GM21423 (cell line): ENCODE results near the gene ABL1.
A peak's percentile ranks its signal among the peaks of the same experiment; 100 is the strongest.
"Not testable (repeated sequence)": the region's sequence is repeated elsewhere in the genome, so short reads cannot be mapped to it uniquely, and the experiment has no call there.

Source experiments
- ATAC-seq: cut with Tn5 transposase; IDR thresholded peaks from one replicate; pipeline ENCODE4 v1.9.1; 2021; ENCODE audit warnings: mild to moderate bottlenecking, moderate library complexity; ENCODE audit not compliant: unreplicated experiment

The ABL1 gene

GRCh38 chr9:130834371-130835336, at the start of gene ABL1:
TSS of gene ABL1 (plus strand) at chr9:130835254. CDS start at chr9:130835447, 193 bp downstream.
- ATAC-seq, result peak; percentile 68

DNA sequence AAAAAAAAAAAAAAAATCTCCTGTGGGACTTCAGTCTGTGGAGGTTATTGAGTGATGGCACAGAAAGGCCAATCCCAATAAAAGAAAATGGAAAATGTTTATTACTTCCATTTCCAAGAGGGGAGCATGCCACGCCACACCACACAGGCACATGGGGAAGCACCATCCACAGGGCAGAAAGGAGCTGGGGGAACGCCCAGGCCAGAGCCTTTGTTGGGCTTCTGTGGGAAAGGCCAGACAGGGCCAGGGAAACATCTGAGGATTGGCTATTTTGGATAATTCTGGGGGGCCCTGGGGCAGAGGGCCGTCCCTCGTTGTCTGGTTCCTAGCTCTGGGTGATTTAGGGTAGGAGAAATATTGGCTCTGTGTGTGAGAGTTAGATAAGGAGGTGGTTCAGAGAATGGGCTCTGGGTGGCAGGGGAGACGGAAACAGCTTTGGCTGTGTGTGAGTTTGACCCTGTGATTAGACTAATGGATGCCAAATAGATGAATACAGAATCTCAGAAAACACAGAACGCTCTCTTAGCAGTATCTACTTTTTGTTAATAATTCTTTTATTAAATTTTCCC, 49.0 kb upstream of the ABL1 start:
- no peak for ATAC-seq

- no peak for ATAC-seq
These were observed 48.5 kb upstream of the ABL1 start for GRCh38 chr9:130786526-130786925.

DNA sequence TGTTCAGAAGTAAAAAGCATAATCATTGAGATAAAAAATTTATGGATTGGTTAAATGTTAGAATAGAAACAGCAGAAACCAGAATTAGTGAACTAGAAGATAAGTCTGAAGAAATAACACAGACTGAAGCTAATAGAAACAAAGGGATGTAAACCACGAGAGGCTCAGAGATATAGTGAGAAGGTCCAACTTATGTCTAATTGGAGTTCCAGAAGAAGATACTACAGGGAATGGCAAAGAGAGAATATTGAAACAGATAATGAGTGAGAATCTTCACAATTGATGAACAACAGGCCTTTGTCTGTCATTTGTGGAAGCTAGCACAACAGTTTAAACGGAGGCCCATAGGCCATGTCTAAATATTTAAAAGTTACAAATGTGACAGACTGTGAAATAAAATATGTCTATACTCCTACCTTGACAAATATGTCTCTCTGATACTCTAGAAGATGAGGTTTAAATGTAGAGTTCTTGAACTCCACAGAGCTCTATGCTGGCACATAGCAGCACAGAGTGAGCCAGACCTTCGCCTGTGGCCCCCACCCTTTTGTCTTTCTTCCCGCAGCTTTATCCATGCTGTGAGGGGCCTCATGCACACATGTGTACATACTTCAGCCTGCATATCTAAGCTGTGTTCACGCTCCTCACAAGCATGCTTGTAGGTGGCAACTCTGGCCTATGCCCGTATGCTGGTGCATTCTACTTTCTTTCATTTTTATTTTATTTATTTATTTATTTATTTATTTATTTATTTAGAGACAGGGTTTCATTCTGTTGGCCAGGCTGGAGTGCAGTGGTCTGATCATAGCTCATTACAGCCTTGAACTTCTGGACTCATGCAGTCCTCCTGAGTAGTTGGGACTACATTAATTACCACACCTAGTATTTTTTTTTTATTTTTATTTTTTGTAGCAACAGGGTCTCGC, 45.0 kb upstream of the ABL1 start:
- no peak for ATAC-seq

DNA sequence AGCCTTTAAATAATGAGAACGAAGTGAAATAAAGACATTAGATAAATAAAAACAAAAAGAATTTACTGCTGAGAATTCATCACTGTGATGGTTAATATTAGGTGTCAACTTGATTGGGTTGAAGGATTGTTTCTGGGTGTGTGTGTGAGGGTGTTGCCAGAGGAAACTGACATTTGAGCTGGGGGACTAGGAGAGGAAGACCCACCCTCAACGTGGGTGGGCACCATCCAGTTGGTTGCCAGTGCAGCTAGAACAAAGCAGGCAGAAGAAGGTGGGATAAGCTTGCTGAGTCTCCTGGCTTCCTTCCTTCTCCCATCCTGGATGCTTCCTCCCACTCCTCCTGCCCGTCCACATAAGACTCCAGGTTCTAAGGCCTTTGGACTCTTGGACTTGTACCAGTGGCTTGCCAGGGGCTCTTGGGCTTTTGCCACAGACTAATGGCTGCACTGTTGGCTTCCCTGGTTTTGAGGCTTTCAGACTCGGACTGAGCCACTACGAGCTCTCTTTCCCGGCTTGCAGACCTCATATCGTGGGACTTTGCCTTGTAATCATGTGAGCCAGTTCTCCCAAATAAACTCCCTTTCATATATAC, 43.7 kb upstream of the ABL1 start:
- ATAC-seq, result no peak

DNA sequence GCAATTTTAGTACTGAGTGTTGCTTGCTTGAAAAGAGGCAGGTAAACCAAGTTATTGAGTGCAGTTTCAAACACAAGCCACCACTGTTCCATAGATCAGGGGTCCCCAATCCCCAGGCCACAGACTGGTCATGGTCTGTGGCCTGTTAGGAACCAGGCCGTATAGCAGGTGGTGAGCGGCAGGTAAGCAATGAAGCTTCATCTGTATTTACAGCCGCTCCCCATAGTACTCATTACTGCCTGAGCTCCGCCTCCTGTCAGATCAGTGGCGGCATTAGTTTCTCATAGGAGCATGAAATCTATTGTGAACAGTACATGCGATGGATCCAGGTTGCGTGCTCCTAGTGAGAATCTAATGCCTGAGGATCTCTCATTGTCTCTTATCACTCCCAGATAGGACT, 41.5 kb upstream of the ABL1 start:
- ATAC-seq, result no peak

GRCh38 chr9:130794021-130794420, 41.0 kb upstream of the ABL1 start:
- not testable (repeated sequence) for ATAC-seq

DNA sequence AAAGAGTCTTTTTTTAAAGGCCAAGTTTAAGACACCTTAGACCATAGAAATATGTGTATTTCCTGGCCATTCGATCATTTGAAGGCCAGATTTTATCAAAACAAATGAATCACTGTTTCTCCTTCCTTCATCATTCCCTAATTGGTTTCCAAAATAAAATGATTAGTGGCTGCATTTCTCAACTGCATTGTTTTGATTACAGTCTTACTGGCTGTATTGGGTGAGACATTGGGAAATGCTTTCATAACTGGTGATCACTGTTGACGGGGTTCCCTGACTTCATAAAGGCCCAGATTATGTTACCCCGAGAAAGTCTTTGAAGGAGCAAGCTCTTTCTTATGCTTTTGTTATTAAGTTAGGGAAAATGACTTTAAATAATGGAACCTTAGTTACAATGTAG, 40.6 kb upstream of the ABL1 start:
- ATAC-seq, result not testable (repeated sequence)

- ATAC-seq, result no peak
These were observed 40.0 kb upstream of the ABL1 start for GRCh38 chr9:130794923-130795495.

DNA sequence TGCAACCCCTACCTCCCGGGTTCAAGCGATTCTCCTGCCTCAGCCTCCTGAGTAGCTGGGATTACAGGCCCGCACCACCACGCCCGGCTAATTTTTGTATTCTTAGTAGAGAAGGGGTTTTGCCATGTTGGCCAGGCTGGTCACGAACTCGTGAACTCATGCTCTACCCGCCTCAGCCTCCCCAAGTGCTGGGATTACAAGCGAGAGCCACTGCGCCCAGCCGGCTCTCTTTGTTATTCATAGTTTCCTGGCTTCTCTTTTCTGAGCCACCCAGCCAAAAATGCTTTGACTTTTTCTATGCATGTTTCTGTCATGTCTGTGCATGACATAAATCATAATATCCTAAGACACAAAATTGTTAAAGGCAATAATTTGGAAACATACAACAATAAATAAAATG, 31.9 kb upstream of the ABL1 start:
- not testable (repeated sequence) for ATAC-seq

GRCh38 chr9:130805510-130806326, 29.3 kb upstream of the ABL1 start:
- ATAC-seq, result peak; percentile 60

- ATAC-seq, result no peak
These were observed 28.7 kb upstream of the ABL1 start for GRCh38 chr9:130806327-130806716.

GRCh38 chr9:130810609-130811136, 24.4 kb upstream of the ABL1 start:
- no peak for ATAC-seq

- no peak for ATAC-seq
These were observed 19.7 kb upstream of the ABL1 start for GRCh38 chr9:130815242-130815808.

DNA sequence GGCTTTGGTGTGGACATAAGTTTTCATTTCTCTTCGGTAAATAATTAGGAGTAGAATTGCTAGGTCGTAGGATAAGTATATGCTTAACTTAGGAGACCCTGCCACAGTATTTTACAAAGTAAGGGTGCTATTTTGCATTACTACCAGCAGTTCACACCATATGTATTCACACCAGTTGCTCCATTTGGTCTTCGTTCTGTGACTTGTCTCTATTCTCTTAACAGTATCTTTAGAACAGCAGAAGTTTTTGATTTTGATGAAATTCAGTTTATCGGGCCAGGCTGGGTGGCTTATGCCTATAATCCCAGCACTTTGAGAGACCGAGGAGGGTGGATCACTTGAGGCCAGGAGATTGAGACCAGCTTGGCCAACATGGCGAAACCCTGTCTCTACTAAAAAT, 17.1 kb upstream of the ABL1 start:
- no peak for ATAC-seq

GRCh38 chr9:130820135-130820738, 14.8 kb upstream of the ABL1 start:
- ATAC-seq, result no peak

GRCh38 chr9:130823435-130823834, 11.6 kb upstream of the ABL1 start:
- no peak for ATAC-seq

DNA sequence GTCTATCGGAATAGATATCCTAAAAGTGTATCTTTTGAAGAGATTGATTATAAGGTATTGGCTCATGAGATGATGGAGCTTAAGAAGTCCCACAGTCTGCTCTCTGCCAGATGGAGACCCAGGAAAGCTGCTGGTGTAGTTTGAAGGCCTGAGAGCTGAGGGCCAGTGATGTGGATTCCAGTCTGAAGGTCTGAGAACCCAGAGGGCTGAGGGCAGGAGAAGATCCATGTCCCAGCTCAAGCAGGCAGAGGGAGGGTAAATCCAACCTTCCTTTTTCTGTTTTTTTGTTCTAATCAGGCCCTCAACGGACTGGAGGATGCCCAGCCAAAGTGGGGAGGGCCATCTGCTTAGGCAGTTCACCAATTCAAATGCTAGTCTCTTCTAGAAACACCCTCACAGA, 11.0 kb upstream of the ABL1 start:
- ATAC-seq, result no peak
